ENCODE results near the gene WDR11. TPM values are rescaled to one million over a fixed set of nuclear protein-coding genes. Genes with fewer than 3 reads are reported as not detected.

WDR11 gene
- total RNA-seq, 1 donor from 2014 or later: 74.1 TPM

DNA sequence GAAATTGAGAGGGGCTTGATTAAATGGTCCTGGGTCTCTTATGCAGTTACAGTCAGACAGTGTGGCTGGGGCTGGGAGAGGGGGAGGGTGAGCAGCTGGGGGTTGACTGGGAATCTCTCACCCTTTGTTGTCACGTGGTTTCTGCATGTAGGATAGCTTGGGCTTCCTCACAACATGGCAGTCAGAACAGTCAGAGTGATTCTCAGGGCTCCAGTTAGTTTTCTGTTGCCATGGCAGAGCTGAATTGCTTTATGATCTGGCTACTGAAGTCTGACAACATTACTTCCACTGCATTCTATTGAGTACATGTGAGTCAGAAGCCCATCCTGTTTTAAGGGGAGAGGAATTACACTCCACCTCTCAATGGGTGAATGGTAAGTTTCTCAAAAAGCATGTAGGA is 102.7 kb downstream of the WDR11 start:
- TF ChIP-seq, protein P1, sequence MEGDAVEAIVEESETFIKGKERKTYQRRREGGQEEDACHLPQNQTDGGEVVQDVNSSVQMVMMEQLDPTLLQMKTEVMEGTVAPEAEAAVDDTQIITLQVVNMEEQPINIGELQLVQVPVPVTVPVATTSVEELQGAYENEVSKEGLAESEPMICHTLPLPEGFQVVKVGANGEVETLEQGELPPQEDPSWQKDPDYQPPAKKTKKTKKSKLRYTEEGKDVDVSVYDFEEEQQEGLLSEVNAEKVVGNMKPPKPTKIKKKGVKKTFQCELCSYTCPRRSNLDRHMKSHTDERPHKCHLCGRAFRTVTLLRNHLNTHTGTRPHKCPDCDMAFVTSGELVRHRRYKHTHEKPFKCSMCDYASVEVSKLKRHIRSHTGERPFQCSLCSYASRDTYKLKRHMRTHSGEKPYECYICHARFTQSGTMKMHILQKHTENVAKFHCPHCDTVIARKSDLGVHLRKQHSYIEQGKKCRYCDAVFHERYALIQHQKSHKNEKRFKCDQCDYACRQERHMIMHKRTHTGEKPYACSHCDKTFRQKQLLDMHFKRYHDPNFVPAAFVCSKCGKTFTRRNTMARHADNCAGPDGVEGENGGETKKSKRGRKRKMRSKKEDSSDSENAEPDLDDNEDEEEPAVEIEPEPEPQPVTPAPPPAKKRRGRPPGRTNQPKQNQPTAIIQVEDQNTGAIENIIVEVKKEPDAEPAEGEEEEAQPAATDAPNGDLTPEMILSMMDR (IDR thresholded peaks at IDR 0.05; ENCODE audit: partially characterized antibody, unreplicated experiment): no peak
- Mint-ChIP-seq H3K36me3 (ENCODE audit: unreplicated experiment) (no peaks in the 10 kb centered on the region), H3K4me3 (ENCODE audit: unreplicated experiment) (no peak overlapping the region), H3K4me1 (ENCODE audit: low read depth, unreplicated experiment) (peaks cover 1% of the 10 kb centered on the region), H3K9me3 (ENCODE audit: unreplicated experiment) (no peaks in the 10 kb centered on the region), H3K27ac (ENCODE audit: unreplicated experiment) (no peak overlapping the region), H3K27me3 (ENCODE audit: unreplicated experiment) (no peaks in the 10 kb centered on the region)
- no peak for DNase-seq
